ENCODE data around the gene ZNF346. TPM values are rescaled to one million over a fixed set of nuclear protein-coding genes. Genes with fewer than 3 reads are reported as not detected.
A peak's percentile ranks its signal among the peaks of the same experiment; 100 is the strongest.

The ZNF346 gene
- total RNA-seq, 3 donors from 2014 or later (not counting 1 experiment from before 2014, with no cell fraction given), result 20.2 to 27.9 (median 21.6) TPM

DNA sequence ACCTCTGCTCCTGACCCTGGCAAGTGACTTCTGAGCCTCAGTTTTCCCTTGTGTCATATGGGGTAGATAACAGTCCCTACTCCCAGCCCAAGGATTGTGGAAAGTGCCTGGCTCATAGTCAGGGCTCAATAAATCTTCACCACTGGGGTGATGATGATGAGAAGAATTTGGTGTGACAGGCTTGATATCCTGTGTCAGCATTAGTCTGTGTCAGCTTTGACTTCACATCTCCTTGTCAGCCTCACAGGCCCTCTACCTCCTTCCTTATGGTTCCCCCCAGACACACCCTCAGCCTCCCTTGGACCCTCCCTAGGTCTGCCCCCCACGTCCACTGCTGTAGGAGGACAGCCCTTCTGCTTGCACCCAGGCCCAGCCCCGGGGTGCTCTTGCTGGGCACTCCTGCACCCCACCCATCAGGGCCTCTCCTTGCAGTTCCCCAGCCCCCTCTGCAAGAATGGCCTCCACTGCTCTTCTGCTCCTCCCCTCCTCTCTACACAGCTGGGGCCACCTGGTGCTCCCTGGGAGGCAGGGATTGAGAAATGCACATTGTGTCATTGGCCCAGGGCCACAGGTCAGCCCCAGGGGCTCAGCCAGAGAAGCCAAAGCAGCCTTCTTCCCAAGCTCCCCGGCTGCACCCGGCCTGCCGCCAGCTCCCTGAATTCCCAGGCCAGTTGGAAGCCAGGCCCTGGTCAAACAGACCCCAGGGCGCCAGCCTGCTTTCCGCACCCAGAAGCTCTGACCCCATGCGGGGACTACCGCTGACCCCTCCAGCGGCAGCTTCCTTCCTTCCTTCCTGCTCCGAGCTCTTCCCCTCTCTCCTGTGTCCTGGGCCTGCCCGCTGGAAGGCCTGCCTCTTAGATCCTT lies 72.0 kb downstream of the ZNF346 start:
- no peak overlapping the region for H3K4me3 Mint-ChIP-seq
- Histone ChIP-seq H3K27me3 (ENCODE audit: control insufficient read depth, insufficient read depth, low read length) (no peaks in the 10 kb centered on the region), H3K4me1 (ENCODE audit: control insufficient read depth, insufficient read depth, low read length) (no peaks in the 10 kb centered on the region), H3K27ac (ENCODE audit: low read length) (no peak overlapping the region), H3K9me3 (ENCODE audit: control insufficient read depth, insufficient read depth, low read length) (no peaks in the 10 kb centered on the region), H3K36me3 (ENCODE audit: control insufficient read depth, insufficient read depth, low read length) (no peaks in the 10 kb centered on the region), H3K4me3 (ENCODE audit: low read length) (no peak overlapping the region)
- TF ChIP-seq, protein P1, sequence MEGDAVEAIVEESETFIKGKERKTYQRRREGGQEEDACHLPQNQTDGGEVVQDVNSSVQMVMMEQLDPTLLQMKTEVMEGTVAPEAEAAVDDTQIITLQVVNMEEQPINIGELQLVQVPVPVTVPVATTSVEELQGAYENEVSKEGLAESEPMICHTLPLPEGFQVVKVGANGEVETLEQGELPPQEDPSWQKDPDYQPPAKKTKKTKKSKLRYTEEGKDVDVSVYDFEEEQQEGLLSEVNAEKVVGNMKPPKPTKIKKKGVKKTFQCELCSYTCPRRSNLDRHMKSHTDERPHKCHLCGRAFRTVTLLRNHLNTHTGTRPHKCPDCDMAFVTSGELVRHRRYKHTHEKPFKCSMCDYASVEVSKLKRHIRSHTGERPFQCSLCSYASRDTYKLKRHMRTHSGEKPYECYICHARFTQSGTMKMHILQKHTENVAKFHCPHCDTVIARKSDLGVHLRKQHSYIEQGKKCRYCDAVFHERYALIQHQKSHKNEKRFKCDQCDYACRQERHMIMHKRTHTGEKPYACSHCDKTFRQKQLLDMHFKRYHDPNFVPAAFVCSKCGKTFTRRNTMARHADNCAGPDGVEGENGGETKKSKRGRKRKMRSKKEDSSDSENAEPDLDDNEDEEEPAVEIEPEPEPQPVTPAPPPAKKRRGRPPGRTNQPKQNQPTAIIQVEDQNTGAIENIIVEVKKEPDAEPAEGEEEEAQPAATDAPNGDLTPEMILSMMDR (IDR thresholded peaks at IDR 0.05), result no peak
- H3K9me3 Mint-ChIP-seq, result no peaks in the 10 kb centered on the region
- ATAC-seq (no peak), DNase-seq (no peak)
- H3K27ac Mint-ChIP-seq, result no peak overlapping the region
- intact Hi-C loops (cut with micrococcal nuclease), result no loop called here
- H3K36me3 Mint-ChIP-seq, result no peaks in the 10 kb centered on the region
- 86% methylated on average over 12 of the region's 12 CpGs for WGBS (ENCODE audit: insufficient coverage)
- no peaks in the 10 kb centered on the region for H3K4me1 Mint-ChIP-seq
- H3K27me3 Mint-ChIP-seq (ENCODE audit: low read depth in 2 of 2), result no peaks in the 10 kb centered on the region

DNA sequence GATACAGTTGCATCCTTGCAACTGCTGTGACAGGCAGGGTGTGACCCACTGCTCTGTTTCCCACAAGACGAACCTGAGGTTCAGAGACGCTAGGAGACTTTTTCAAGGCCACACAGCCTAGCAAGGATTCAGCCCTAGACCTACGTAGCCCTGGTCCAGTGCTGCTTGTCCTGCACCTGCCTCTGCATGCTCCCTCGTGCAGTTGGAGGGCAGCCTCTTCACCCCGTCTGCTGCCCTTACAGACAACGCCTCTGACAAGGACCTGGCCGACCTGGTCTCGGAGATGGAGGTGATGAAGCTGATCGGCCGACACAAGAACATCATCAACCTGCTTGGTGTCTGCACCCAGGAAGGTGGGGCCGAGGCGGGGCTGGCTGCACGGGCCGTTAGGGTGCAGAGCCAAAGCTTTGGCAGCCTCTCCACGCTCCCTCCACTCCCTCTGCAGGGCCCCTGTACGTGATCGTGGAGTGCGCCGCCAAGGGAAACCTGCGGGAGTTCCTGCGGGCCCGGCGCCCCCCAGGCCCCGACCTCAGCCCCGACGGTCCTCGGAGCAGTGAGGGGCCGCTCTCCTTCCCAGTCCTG lies 72.7 kb downstream of the ZNF346 start:
- DNase-seq (no peak), ATAC-seq (no peak)
- Mint-ChIP-seq H3K27me3 (ENCODE audit: low read depth in 2 of 2) (no peaks in the 10 kb centered on the region), H3K4me3 (no peak overlapping the region), H3K9me3 (no peaks in the 10 kb centered on the region), H3K27ac (no peak overlapping the region), H3K36me3 (no peaks in the 10 kb centered on the region), H3K4me1 (no peaks in the 10 kb centered on the region)
- Histone ChIP-seq H3K9me3 (ENCODE audit: control insufficient read depth, insufficient read depth, low read length) (no peaks in the 10 kb centered on the region), H3K27ac (ENCODE audit: low read length) (no peak overlapping the region), H3K4me1 (ENCODE audit: control insufficient read depth, insufficient read depth, low read length) (no peaks in the 10 kb centered on the region), H3K4me3 (ENCODE audit: low read length) (no peak overlapping the region), H3K27me3 (ENCODE audit: control insufficient read depth, insufficient read depth, low read length) (no peaks in the 10 kb centered on the region), H3K36me3 (ENCODE audit: control insufficient read depth, insufficient read depth, low read length) (no peaks in the 10 kb centered on the region)
- TF ChIP-seq, protein P1 (IDR thresholded peaks at IDR 0.05), result no peak
- WGBS (ENCODE audit: insufficient coverage), result 90% methylated on average over 28 of the region's 28 CpGs
- intact Hi-C loops (cut with micrococcal nuclease), result no loop called here

DNA sequence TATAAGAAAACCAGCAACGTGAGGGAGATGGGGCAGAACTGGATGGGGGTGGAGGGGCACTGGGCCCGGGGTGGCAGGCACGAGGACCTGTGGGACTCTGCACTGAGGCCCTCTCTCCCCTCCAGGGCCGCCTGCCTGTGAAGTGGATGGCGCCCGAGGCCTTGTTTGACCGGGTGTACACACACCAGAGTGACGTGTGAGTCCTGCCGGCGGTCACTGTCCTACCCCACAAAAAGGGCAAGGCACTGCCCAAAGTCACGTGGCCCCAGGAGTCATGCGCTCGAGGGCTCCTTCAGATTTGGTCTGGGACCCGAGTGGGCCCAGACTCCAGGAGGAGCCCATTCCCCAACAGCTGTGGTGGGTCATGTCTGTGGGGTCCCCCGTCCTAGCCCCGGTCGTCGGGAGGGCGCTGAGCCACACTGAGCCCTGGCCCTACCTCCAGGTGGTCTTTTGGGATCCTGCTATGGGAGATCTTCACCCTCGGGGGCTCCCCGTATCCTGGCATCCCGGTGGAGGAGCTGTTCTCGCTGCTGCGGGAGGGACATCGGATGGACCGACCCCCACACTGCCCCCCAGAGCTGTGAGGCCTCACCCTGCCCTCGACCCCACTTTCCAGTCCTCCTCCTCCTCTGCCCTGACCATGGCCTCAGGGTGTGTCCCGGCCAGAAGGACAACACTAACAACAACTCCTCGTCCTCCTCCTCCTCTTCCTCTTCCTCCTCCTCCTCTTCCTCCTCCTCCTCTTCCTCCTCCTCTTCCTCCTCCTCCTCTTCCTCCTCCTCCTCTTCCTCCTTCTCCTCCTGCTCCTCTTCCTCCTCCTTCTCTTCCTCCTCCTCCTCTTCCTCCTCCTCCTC lies 73.9 kb downstream of the ZNF346 start:
- H3K4me1 ChIP-seq (ENCODE audit: control insufficient read depth, insufficient read depth, low read length), result no peaks in the 10 kb centered on the region
- DNase-seq (no peak), ATAC-seq (peak in 1 of 3 donors; percentile 19)
- no peak overlapping the region for H3K27ac ChIP-seq (ENCODE audit: low read length)
- no peaks in the 10 kb centered on the region for H3K36me3 Mint-ChIP-seq
- no peaks in the 10 kb centered on the region for H3K9me3 Mint-ChIP-seq
- H3K4me3 Mint-ChIP-seq, result no peak overlapping the region
- H3K27me3 Mint-ChIP-seq (ENCODE audit: low read depth in 2 of 2), result no peaks in the 10 kb centered on the region
- intact Hi-C loops (cut with micrococcal nuclease), result no loop called here
- no peak overlapping the region for H3K27ac Mint-ChIP-seq
- 87% methylated on average over 29 of the region's 29 CpGs for WGBS (ENCODE audit: insufficient coverage)
- no peak overlapping the region for H3K4me3 ChIP-seq (ENCODE audit: low read length)
- H3K4me1 Mint-ChIP-seq, result no peaks in the 10 kb centered on the region
- TF ChIP-seq, protein P1 (IDR thresholded peaks at IDR 0.05), result no peak
- H3K27me3 ChIP-seq (ENCODE audit: control insufficient read depth, insufficient read depth, low read length), result no peaks in the 10 kb centered on the region
- no peaks in the 10 kb centered on the region for H3K36me3 ChIP-seq (ENCODE audit: control insufficient read depth, insufficient read depth, low read length)
- H3K9me3 ChIP-seq (ENCODE audit: control insufficient read depth, insufficient read depth, low read length), result no peaks in the 10 kb centered on the region

Data from natural killer cell (primary cell).